Tibial nerve (tissue), 4 donors: ENCODE measurements around the gene PDE6D. TPM values are rescaled to one million over a fixed set of nuclear protein-coding genes. Genes with fewer than 3 reads are reported as not detected.

Source experiments
- DNase-seq, 2 donors: peaks; one replicate each; pipeline ENCODE4 v3.0.0-alpha.2; 2019; ENCODE audit warnings: low spot score in 2 of 2
- H3K27ac ChIP-seq, 4 donors: fragments of 200-600 bp; sonication (generic) in 3 of 4; one replicate each; pipeline ENCODE4 v1.5.1; 2017 to 2019; ENCODE audit warnings: mild to moderate bottlenecking in 1 of 4
- H3K27me3 ChIP-seq, 2 donors: fragments of 200-600 bp; sonication (generic) in 1 of 2; one replicate each; pipeline versions ENCODE4 v1.5.1 to v1.6.0; 2017 to 2019
- H3K36me3 ChIP-seq, 3 donors: fragments of 200-600 bp; sonication (generic); one replicate each; pipeline ENCODE4 v1.5.1; 2018 to 2019
- H3K4me1 ChIP-seq, 4 donors: fragments of 200-600 bp; sonication (generic) in 3 of 4; one replicate each; pipeline ENCODE4 v1.5.1; 2017 to 2019
- H3K4me3 ChIP-seq, 4 donors: fragments of 200-600 bp; sonication (generic) in 3 of 4; one replicate each; pipeline ENCODE4 v1.5.1; 2017 to 2019; ENCODE audit warnings: mild to moderate bottlenecking in 1 of 4, moderate library complexity in 1 of 4
- H3K9me3 ChIP-seq, 4 donors: fragments of 200-600 bp; sonication (generic) in 3 of 4; one replicate each; pipeline ENCODE4 v1.5.1; 2017 to 2019
- CTCF ChIP-seq, 5 experiments: fragments of 200-600 bp in 3 of 5; fragments of 450-650 bp in 2 of 5; sonication (generic) in 3 of 5; IDR thresholded peaks; one replicate each; pipeline ENCODE4 v1.5.1; 2016 to 2019; ENCODE audit warnings: antibody characterized with exemption in 5 of 5, mild to moderate bottlenecking in 3 of 5, moderate library complexity in 2 of 5
- EP300 ChIP-seq, 2 donors: sonication (generic); formaldehyde crosslinking; IDR thresholded peaks; one replicate each; pipeline ENCODE4 v1.6.1; 2017; ENCODE audit warnings: antibody characterized with exemption in 2 of 2, mild to moderate bottlenecking in 1 of 2
- POLR2A ChIP-seq, 2 donors: fragments of 450-650 bp; IDR thresholded peaks; one replicate each; pipeline ENCODE4 v1.6.1; 2017; ENCODE audit warnings: antibody characterized with exemption in 2 of 2, mild to moderate bottlenecking in 2 of 2, moderate library complexity in 2 of 2
- WGBS, 2 donors: methylation state at CpG; one replicate each; pipeline ENCODE4 v1.1.5; 2018; 5-methylcytosine and 5-hydroxymethylcytosine counted together
- total RNA-seq, 4 donors: library from RNA; depleted of rRNA; stranded (reverse); fragments of >200 nt; gene quantifications; one replicate each; pipeline ENCODE4 v1.1.0, GENCODE V29; 2016

The PDE6D gene
- total RNA-seq, 4 donors from 2014 or later = 18.6 to 30.8 (median 26.6) TPM

- Histone ChIP-seq H3K27me3 (no peaks in the 10 kb centered on the region), H3K27ac (no peak overlapping the region), H3K36me3 (no peaks in the 10 kb centered on the region), H3K4me1 (no peaks in the 10 kb centered on the region), H3K9me3 (no peaks in the 10 kb centered on the region), H3K4me3 (no peak overlapping the region)
- TF ChIP-seq POLR2A (IDR thresholded peaks at IDR 0.05) (no peak), CTCF (IDR thresholded peaks at IDR 0.05) (no peak), EP300 (IDR thresholded peaks at IDR 0.05) (no peak)
- WGBS, 2 donors = 88% methylated on average over 8 of the region's 8 CpGs
- no peak for DNase-seq
Observed at GRCh38 chr2:231722721-231723307, 58.3 kb downstream of the PDE6D start.

- Histone ChIP-seq H3K9me3 (no peaks in the 10 kb centered on the region), H3K27me3 (no peaks in the 10 kb centered on the region), H3K4me3 (no peak overlapping the region), H3K27ac (no peak overlapping the region), H3K4me1 (no peaks in the 10 kb centered on the region), H3K36me3 (no peaks in the 10 kb centered on the region)
- no peak for DNase-seq
- WGBS, 2 donors = 77 to 80% methylated on average over 7 to 8 of the region's 8 CpGs
- TF ChIP-seq CTCF (IDR thresholded peaks at IDR 0.05) = no peak
- no peak for TF ChIP-seq EP300 (IDR thresholded peaks at IDR 0.05)
- no peak for TF ChIP-seq POLR2A (IDR thresholded peaks at IDR 0.05)
Observed at GRCh38 chr2:231720987-231721966, 59.8 kb downstream of the PDE6D start.

- no peak for DNase-seq
- Histone ChIP-seq H3K36me3 (no peaks in the 10 kb centered on the region), H3K9me3 (no peaks in the 10 kb centered on the region), H3K4me3 (no peak overlapping the region), H3K4me1 (peaks cover 0 to under 1% (median 0%) of the 10 kb centered on the region in 4 donors), H3K27me3 (no peaks in the 10 kb centered on the region), H3K27ac (no peak overlapping the region)
- WGBS, 2 donors = 57 to 80% methylated on average over 7 of the region's 7 CpGs
- no peak for TF ChIP-seq EP300 (IDR thresholded peaks at IDR 0.05)
- TF ChIP-seq POLR2A (IDR thresholded peaks at IDR 0.05) = no peak
- TF ChIP-seq CTCF (IDR thresholded peaks at IDR 0.05) = no peak
Observed at GRCh38 chr2:231720292-231720986, 60.6 kb downstream of the PDE6D start.

GRCh38 chr2:231718799-231719198 lies 62.3 kb downstream of the PDE6D start:
- 74 to 76% methylated on average over 6 of the region's 6 CpGs for WGBS, 2 donors
- no peak for DNase-seq
- Histone ChIP-seq H3K27me3 (no peaks in the 10 kb centered on the region), H3K4me1 (peaks cover 0 to 17% (median 7%) of the 10 kb centered on the region in 4 donors), H3K36me3 (peaks cover 0 to 9% (median 0%) of the 10 kb centered on the region in 3 donors), H3K9me3 (no peaks in the 10 kb centered on the region), H3K27ac (no peak overlapping the region), H3K4me3 (no peak overlapping the region)
- TF ChIP-seq POLR2A (IDR thresholded peaks at IDR 0.05) (no peak), EP300 (IDR thresholded peaks at IDR 0.05) (no peak), CTCF (IDR thresholded peaks at IDR 0.05) (no peak)
